HG03103 (cell line): Measurements from ENCODE around the gene FANCF.
A peak's percentile ranks its signal among the peaks of the same experiment; 100 is the strongest.
"Not testable (repeated sequence)": the region's sequence is repeated elsewhere in the genome, so short reads cannot be mapped to it uniquely, and the experiment has no call there.

Experiments
- ATAC-seq: cut with Tn5 transposase; IDR thresholded peaks from one replicate; pipeline ENCODE4 v1.9.1; 2021; ENCODE audit warnings: low read depth; ENCODE audit not compliant: unreplicated experiment

FANCF gene

GRCh38 chr11:22625448-22626287 lies at the start of gene FANCF:
Gene FANCF (minus strand): TSS chr11:22625823. CDS start chr11:22625810, 13 bp downstream.
- ATAC-seq: peak; percentile 94

- ATAC-seq: no peak
Observed at GRCh38 chr11:22674470-22675439, 49.1 kb upstream of the FANCF start.

GRCh38 chr11:22671751-22672150 lies 46.1 kb upstream of the FANCF start:
- ATAC-seq: no peak

GRCh38 chr11:22670830-22671229 lies 45.2 kb upstream of the FANCF start:
- ATAC-seq: peak; percentile 30

- ATAC-seq: no peak
Observed at GRCh38 chr11:22669368-22669767, 43.7 kb upstream of the FANCF start.

GRCh38 chr11:22668005-22668796 lies 42.6 kb upstream of the FANCF start:
- peak; percentile 35 for ATAC-seq

- peak; percentile 49 for ATAC-seq
Observed at GRCh38 chr11:22666688-22667439, 41.2 kb upstream of the FANCF start.

- peak; percentile 5 for ATAC-seq
Observed at GRCh38 chr11:22666325-22666687, 40.7 kb upstream of the FANCF start, which contains the start of gene GAS2. Gene GAS2 (plus strand): TSS chr11:22666611. CDS start chr11:22674870, 8,259 bp downstream.

GRCh38 chr11:22659783-22660182 lies 34.2 kb upstream of the FANCF start:
- ATAC-seq: no peak

- peak; percentile 94 for ATAC-seq
Observed at GRCh38 chr11:22657101-22657694, 31.6 kb upstream of the FANCF start.

- no peak for ATAC-seq
Observed at GRCh38 chr11:22656130-22656529, 30.5 kb upstream of the FANCF start.

GRCh38 chr11:22652346-22652745 lies 26.7 kb upstream of the FANCF start:
- not testable (repeated sequence) for ATAC-seq

- no peak for ATAC-seq
Observed at GRCh38 chr11:22641559-22641958, 15.9 kb upstream of the FANCF start.

- no peak for ATAC-seq
Observed at GRCh38 chr11:22640862-22641261, 15.2 kb upstream of the FANCF start.

- no peak for ATAC-seq
Observed at GRCh38 chr11:22635689-22636088, 10.1 kb upstream of the FANCF start.

GRCh38 chr11:22634897-22635629 lies 9.4 kb upstream of the FANCF start:
- ATAC-seq: no peak

- no peak for ATAC-seq
Observed at GRCh38 chr11:22633354-22633902, 7.8 kb upstream of the FANCF start.

GRCh38 chr11:22627421-22627820 lies 1.8 kb upstream of the FANCF start:
- ATAC-seq: no peak
